GM12865 (cell line): ENCODE results near the gene KIF3A.

Experiments used
- DNase-seq: peaks from one replicate; pipeline ENCODE4 v3.0.0; 2010; ENCODE audit warnings: low read depth
- H3K4me3 ChIP-seq: 2 replicates; pipeline ENCODE4 v1.5.1; 2011; ENCODE audit warnings: mild to moderate bottlenecking, low read depth, low read length, control low read depth
- CTCF ChIP-seq: IDR thresholded peaks from 2 replicates; pipeline ENCODE4 v1.5.1; 2011; ENCODE audit warnings: low read length, control low read depth, low read depth, inconsistent platforms; ENCODE audit not compliant: insufficient read depth; ENCODE audit errors: missing control alignments

Gene KIF3A

DNA sequence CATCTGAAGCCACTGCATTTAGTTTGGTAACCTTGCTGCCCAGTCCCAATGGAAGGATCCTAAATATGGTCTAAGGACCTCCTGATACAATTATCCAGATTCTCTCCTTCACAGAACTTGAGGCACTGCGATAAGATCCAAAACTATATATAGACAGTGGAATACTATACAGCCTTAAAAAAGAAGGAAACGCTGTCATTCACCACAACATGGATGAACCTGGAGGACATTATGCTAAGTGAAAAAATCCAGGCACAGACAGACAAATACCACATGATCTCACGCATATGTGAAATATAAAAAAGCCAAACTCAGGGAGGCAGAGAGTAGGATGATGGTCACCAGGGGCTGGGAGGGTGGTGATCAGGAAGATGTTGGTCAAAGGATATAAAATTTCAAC lies 66.3 kb downstream of the KIF3A start:
- no peak overlapping the region for H3K4me3 ChIP-seq
- no peak for TF ChIP-seq CTCF
- no peak for DNase-seq

- no peak for TF ChIP-seq CTCF
Measured at GRCh38 chr5:132669966-132670882, 67.1 kb downstream of the KIF3A start.

DNA sequence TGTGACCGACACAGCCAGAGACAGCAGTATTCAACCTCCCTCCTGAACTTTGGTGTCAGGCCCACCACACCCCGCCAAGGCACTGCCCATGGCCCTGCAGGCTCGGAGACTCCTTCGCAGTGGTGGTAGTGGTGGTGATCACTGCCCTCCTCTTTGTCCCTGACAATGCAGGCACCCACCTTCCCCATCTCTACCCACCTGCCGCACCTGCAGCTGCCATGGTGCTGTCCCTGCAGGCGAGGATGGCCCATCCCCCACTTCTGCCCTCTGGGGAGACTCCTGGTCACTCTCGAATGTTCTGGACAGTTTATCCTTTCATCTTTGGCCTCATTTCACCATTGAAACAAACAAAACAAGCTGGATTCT lies 67.9 kb downstream of the KIF3A start:
- no peak overlapping the region for H3K4me3 ChIP-seq
- TF ChIP-seq CTCF: no peak
- DNase-seq: no peak

More at GRCh38 chr5:132669966-132670882, 67.1 kb downstream of the KIF3A start:
- no peak overlapping the region for H3K4me3 ChIP-seq
- DNase-seq: no peak

DNA sequence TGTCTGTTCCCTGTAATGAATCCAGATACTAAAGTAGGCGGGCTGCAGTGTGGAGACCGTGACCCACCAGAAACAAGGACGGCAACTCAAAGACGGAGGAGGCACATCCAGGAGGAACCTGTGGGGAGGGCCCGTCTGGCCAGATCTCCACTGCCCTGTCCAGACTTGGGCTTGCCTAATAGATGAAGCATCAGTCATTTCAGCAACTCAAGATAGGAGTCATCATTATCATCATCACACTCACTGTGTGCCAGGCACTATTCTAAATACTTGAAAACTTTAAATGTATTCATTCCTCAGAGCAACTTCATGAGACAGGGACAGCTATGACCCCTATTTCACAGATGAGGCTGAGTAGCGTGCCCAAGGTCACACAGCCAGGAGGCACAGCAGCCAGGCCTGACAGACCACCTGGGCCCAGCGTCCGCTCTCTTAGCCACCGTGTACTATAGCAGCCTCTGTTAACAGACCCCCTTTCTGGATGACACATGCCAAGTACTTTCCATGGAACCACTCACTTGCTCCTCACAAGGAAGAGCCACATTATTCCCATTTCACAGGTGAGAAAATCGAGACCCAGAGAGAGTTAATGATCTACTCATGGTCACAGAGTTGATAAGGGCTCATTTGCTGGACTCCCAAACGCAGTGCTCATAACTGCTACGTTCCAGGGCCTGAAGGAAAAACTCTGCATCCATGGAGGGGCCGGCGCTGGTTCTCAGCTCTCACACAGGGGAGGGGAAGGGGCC lies 68.5 kb downstream of the KIF3A start:
- no peak for DNase-seq
- TF ChIP-seq CTCF: no peak
- H3K4me3 ChIP-seq: no peak overlapping the region

DNA sequence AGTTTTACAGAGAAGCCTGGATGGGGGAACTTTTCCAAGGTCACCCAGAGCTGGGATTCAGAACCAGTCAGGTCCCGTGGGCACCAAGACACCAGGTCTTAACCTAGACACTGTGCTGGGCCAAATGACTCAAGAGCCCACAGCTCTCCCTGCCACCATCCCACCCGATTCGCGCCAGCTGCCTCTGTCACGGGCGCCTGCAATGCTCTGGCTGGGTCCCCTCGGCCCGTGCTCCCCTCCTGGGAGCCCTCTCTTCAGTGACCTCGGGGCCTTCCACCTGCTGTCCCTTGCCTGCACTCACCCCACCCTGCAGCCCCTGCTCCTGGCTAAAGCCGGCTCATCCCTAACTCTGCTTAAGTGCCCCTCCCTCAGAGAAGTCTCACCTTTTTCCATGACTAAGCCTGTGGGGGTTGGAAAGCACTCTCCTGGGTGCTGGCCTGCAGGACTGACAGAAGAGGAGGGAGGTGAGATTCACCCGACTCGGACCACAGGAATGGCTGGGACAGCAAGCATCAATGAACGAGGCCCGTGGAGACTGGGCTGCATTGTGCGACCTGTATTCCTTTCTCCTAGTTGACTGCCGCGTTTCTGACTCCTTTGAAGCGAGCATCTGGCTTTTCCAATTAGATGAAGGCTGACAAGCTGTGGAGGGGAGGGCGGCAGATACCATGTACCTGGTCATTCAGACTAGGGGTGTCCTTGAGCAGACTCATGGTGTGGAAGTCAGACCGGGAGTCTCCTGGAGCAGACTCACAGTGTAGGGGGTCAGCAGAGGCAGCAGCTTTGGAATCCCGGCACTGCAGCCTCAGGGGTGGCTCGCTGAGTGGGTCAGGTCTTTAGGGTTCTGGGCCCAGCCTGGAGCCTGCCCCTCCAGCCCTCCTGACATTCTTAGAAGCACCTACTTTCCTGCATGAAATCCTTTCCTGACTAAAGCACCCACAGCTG lies 69.3 kb downstream of the KIF3A start:
- TF ChIP-seq CTCF: no peak

DNA sequence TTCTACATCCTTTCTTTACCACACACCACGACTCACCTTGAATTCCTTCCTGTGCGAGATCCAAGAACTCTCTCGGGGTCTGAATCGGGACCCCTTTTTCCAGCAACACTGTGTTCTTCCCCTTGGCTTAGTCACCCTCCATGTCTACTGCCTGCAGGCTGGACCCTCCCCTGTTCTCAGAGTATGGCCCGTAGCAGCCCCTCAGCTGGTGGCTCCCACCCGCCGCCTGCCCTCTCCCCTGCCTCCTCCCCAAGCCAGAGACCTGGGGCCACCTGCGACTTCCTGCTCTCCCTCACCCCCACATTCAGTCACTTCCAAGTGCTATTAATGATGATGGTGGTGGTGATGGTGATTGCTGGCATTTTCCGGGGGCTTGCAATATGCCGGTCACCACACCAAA lies 70.0 kb downstream of the KIF3A start:
- no peak overlapping the region for H3K4me3 ChIP-seq
- no peak for TF ChIP-seq CTCF
- no peak for DNase-seq

More for the DNA sequence above, 69.3 kb downstream of the KIF3A start:
- H3K4me3 ChIP-seq: no peak overlapping the region
- DNase-seq: no peak
